HG02981 (cell line): ENCODE data around the gene KCNH8.
"Not testable (repeated sequence)": the region's sequence is repeated elsewhere in the genome, so short reads cannot be mapped to it uniquely, and the experiment has no call there.

Experiments used
- ATAC-seq: cut with Tn5 transposase; IDR thresholded peaks from one replicate; pipeline ENCODE4 v1.9.1; 2021; ENCODE audit warnings: mild to moderate bottlenecking, moderate library complexity; ENCODE audit not compliant: unreplicated experiment

KCNH8 gene

GRCh38 chr3:19171794-19172193, 23.5 kb downstream of the KCNH8 start:
- ATAC-seq = no peak

- no peak for ATAC-seq
Observed at GRCh38 chr3:19173945-19174344, 25.6 kb downstream of the KCNH8 start.

GRCh38 chr3:19183584-19183983, 35.3 kb downstream of the KCNH8 start:
- ATAC-seq = no peak

- ATAC-seq = no peak
Observed at GRCh38 chr3:19190126-19190525, 41.8 kb downstream of the KCNH8 start.

DNA sequence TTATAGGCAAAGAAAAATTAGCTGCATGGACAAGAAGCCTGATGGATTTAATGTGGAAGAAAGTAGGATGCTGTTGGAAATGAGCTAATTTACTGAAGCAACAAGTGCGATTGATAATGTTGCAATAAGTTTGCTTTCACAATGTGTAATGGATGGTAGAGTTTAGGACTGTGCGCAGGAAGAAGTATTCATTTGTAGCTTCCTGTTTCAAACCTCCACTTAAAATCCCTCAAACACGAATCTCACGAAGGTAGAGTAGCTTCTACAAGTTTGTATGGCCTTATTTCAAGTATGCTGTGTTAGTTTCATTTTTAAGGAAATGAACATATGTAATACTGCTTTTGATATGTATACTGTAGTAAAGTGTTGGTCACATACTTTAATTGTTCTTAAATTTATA, 42.3 kb downstream of the KCNH8 start:
- ATAC-seq = peak; percentile 66

DNA sequence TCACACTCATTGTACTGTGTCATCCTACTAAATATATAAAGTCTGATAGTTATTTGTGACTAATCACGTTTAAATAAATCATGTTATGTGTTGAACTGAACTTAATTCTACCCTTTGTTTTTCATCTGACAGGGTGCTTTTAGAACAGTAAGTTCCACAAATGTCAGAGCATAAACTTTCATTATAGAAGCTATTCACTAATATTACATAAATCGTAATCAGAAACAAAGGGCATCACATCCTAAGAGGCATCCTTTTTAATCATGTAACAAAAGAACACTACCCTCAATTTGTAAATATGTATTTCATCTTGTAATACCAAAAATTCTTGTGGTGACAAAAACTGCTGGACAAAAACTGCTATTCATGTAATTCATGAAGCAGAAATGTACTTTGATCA, 50.8 kb downstream of the KCNH8 start:
- no peak for ATAC-seq

- ATAC-seq = no peak
Observed at GRCh38 chr3:19202303-19202702, 54.0 kb downstream of the KCNH8 start.

GRCh38 chr3:19202754-19203153, 54.4 kb downstream of the KCNH8 start:
- no peak for ATAC-seq

- no peak for ATAC-seq
Observed at GRCh38 chr3:19206540-19206939, 58.2 kb downstream of the KCNH8 start.

DNA sequence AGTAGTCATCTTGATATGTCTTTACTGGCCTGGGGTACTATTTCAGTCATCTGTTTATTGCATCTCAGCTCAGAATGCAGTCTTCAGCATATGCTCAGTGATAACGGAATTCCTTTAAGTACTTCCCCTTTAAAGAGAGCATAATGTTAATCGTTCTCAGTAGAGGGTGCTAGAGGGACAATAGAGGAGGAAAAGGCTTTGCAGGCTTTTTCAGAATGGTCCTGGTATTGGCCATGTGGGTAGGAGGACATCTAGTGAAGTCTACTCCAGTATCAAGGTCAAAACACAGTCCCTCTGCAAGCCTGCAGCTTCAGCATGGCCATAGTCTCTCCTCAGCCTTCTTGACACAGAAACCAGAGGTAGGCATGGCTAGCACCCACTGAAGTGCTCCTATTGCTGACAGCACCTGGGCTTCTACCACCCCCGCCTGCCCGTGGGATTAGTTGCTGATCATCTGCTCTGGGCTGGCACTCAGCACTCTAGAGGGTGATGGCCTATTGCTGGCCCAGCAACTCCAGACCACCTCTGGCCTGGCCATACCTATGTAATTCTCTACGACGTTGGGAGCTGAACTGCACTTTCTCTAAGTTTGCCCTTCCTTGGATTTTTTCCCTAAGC, 65.4 kb downstream of the KCNH8 start:
- ATAC-seq = no peak

- ATAC-seq = no peak
Observed at GRCh38 chr3:19215427-19215826, 67.1 kb downstream of the KCNH8 start.

GRCh38 chr3:19216669-19217337, 68.5 kb downstream of the KCNH8 start:
- no peak for ATAC-seq

- ATAC-seq = no peak
Observed at GRCh38 chr3:19220311-19220710, 72.0 kb downstream of the KCNH8 start.

GRCh38 chr3:19221081-19221480, 72.8 kb downstream of the KCNH8 start:
- ATAC-seq = no peak

- no peak for ATAC-seq
Observed at GRCh38 chr3:19226479-19226878, 78.2 kb downstream of the KCNH8 start.

DNA sequence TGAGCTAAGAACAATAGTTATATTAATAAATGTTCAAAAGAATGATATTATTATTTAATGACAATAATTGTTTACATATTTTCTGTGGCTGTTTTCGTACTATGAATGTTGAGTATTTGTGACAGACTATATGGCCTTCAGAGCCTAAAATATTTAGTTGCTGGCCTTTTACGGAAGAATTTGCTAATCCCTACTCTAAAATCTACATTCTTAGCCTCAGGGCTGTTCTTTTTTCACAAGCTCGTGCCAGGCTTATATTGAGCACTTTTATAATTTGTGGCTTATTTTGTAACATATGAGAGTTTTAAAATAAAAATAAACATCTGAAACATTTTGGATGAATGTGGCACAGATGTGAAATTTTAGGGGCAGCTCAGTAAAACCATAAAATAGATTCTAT, 79.9 kb downstream of the KCNH8 start:
- ATAC-seq = no peak

DNA sequence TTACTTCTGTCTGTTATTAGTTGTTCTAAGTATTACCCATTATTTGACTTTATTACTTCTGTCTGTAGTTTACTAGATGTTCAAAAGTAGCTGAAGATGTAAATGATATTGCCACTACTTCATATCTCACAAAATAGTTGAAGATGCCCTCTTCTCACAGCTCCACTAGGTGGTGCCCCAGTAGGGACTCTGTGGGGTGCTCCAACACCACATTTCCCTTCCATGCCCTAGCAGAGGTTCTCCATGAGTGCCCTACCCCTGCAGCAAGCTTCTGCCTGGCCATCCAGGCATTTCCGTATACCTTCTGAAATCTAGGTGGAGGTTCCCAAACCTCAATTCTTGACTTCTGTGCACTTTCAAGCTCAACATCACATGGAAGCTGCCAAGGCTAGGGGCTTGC, 80.8 kb downstream of the KCNH8 start:
- no peak for ATAC-seq

- ATAC-seq = not testable (repeated sequence)
Observed at GRCh38 chr3:19229881-19230280, 81.6 kb downstream of the KCNH8 start.

- no peak for ATAC-seq
Observed at GRCh38 chr3:19231792-19232461, 83.6 kb downstream of the KCNH8 start.

DNA sequence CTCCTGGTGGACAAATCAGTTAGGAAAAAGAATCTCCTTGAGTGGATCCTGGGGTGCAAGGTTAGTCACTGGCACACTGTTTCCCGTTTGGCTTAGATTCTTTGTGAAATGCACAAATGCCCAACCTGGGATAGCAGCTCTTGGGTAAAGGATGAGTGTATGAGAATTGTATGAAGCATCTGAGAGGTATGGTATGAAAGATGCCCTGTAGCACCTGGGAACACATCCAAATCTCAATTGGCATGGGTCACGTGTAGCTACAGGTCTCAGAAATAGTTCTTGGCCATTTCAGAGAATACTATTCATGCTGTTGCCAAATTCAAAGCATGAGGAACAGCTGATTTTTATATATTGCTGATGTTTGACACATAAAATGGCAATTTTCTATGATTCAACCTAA, 84.3 kb downstream of the KCNH8 start:
- ATAC-seq = no peak

GRCh38 chr3:19233882-19234784, 85.8 kb downstream of the KCNH8 start:
- not testable (repeated sequence) for ATAC-seq
